Measurements from ENCODE around the gene NKAPL.

- TF ChIP-seq POLR2AphosphoS5 (IDR thresholded peaks at IDR 0.05; ENCODE audit: low read depth, low read length) = no peak
- TF ChIP-seq CTCF (IDR thresholded peaks at IDR 0.05 in 2 of 3, conservative IDR thresholded peaks at IDR 0.05 in 1 of 3; ENCODE audit: borderline replicate concordance in 1 of 3, insufficient read depth in 1 of 3, low read depth in 2 of 3, low read length in 2 of 3) = no peak
- TF ChIP-seq, protein P1, sequence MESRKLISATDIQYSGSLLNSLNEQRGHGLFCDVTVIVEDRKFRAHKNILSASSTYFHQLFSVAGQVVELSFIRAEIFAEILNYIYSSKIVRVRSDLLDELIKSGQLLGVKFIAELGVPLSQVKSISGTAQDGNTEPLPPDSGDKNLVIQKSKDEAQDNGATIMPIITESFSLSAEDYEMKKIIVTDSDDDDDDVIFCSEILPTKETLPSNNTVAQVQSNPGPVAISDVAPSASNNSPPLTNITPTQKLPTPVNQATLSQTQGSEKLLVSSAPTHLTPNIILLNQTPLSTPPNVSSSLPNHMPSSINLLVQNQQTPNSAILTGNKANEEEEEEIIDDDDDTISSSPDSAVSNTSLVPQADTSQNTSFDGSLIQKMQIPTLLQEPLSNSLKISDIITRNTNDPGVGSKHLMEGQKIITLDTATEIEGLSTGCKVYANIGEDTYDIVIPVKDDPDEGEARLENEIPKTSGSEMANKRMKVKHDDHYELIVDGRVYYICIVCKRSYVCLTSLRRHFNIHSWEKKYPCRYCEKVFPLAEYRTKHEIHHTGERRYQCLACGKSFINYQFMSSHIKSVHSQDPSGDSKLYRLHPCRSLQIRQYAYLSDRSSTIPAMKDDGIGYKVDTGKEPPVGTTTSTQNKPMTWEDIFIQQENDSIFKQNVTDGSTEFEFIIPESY (IDR thresholded peaks at IDR 0.05; ENCODE audit: extremely low read depth, insufficient replicate concordance, low read length) = no peak
- no peak for TF ChIP-seq TCF7L2 (IDR thresholded peaks at IDR 0.05; ENCODE audit: borderline replicate concordance, extremely low read depth, insufficient read depth, insufficient read length)
Measured at GRCh38 chr6:28248916-28249315, 10.2 kb upstream of the NKAPL start.

All from HCT116 (cell line).